ENCODE results near the gene ABTB1.

Gene ABTB1

GRCh38 chr3:127723011-127723567, 50.3 kb downstream of the ABTB1 start:
- DNase-seq, result no peak

GRCh38 chr3:127726894-127727293, 54.1 kb downstream of the ABTB1 start:
- DNase-seq, result no peak

- DNase-seq, result no peak
These were observed 55.8 kb downstream of the ABTB1 start for GRCh38 chr3:127728417-127729015.

GRCh38 chr3:127729556-127730056, 56.9 kb downstream of the ABTB1 start:
- DNase-seq, result no peak

GRCh38 chr3:127730171-127730570, 57.4 kb downstream of the ABTB1 start:
- no peak for DNase-seq

Measured in SW 1271 (cell line).